ENCODE results near the gene SLC25A10.

Gene SLC25A10

GRCh38 chr17:81715107-81715871 lies 3.2 kb downstream of the SLC25A10 start:
- TF ChIP-seq CTCF (IDR thresholded peaks at IDR 0.05; ENCODE audit: low read depth, low read length): no peak
- DNase-seq (ENCODE audit: low read depth, low spot score): no peak

GRCh38 chr17:81715872-81716673 lies 4.0 kb downstream of the SLC25A10 start:
- in situ Hi-C loops (cut with HindIII; ENCODE audit: low sequenced_read_pairs): no loop called here
- no peak for TF ChIP-seq CTCF (IDR thresholded peaks at IDR 0.05; ENCODE audit: low read depth, low read length)
- H3K4me3 ChIP-seq (ENCODE audit: low read depth, low read length): no peak overlapping the region
- DNase-seq (ENCODE audit: low read depth, low spot score): no peak

More at GRCh38 chr17:81715107-81715871, 3.2 kb downstream of the SLC25A10 start:
- no peak overlapping the region for H3K4me3 ChIP-seq (ENCODE audit: low read depth, low read length)
- in situ Hi-C loops (cut with HindIII; ENCODE audit: low sequenced_read_pairs): no loop called here

GRCh38 chr17:81716674-81716996 lies 4.6 kb downstream of the SLC25A10 start:
- in situ Hi-C loops (cut with HindIII; ENCODE audit: low sequenced_read_pairs): no loop called here
- H3K4me3 ChIP-seq (ENCODE audit: low read depth, low read length): no peak overlapping the region
- no peak for TF ChIP-seq CTCF (IDR thresholded peaks at IDR 0.05; ENCODE audit: low read depth, low read length)
- no peak for DNase-seq (ENCODE audit: low read depth, low spot score)

GRCh38 chr17:81717049-81717765 lies 5.1 kb downstream of the SLC25A10 start:
- no peak for TF ChIP-seq CTCF (IDR thresholded peaks at IDR 0.05; ENCODE audit: low read depth, low read length)
- DNase-seq (ENCODE audit: low read depth, low spot score): no peak
- H3K4me3 ChIP-seq (ENCODE audit: low read depth, low read length): no peak overlapping the region
- in situ Hi-C loops (cut with HindIII; ENCODE audit: low sequenced_read_pairs): no loop called here

- no peak overlapping the region for H3K4me3 ChIP-seq (ENCODE audit: low read depth, low read length)
- no peak for DNase-seq (ENCODE audit: low read depth, low spot score)
- in situ Hi-C loops (cut with HindIII; ENCODE audit: low sequenced_read_pairs): no loop called here
- TF ChIP-seq CTCF (IDR thresholded peaks at IDR 0.05; ENCODE audit: low read depth, low read length): no peak
Observed at GRCh38 chr17:81717766-81718089, 5.6 kb downstream of the SLC25A10 start.

GRCh38 chr17:81719410-81720266 lies 7.6 kb downstream of the SLC25A10 start:
- in situ Hi-C loops (cut with HindIII; ENCODE audit: low sequenced_read_pairs): no loop called here
- H3K4me3 ChIP-seq (ENCODE audit: low read depth, low read length): no peak overlapping the region
- no peak for TF ChIP-seq CTCF (IDR thresholded peaks at IDR 0.05; ENCODE audit: low read depth, low read length)
- DNase-seq (ENCODE audit: low read depth, low spot score): no peak
